Inferior parietal cortex (tissue), 1 donor: ENCODE measurements around the gene RANBP1.
"Not testable (repeated sequence)": the region's sequence is repeated elsewhere in the genome, so short reads cannot be mapped to it uniquely, and the experiment has no call there.

Experiments
- DNase-seq: peaks from one replicate; pipeline ENCODE4 v3.0.0-alpha.2; 2016; ENCODE audit errors: extremely low spot score

The RANBP1 gene

DNA sequence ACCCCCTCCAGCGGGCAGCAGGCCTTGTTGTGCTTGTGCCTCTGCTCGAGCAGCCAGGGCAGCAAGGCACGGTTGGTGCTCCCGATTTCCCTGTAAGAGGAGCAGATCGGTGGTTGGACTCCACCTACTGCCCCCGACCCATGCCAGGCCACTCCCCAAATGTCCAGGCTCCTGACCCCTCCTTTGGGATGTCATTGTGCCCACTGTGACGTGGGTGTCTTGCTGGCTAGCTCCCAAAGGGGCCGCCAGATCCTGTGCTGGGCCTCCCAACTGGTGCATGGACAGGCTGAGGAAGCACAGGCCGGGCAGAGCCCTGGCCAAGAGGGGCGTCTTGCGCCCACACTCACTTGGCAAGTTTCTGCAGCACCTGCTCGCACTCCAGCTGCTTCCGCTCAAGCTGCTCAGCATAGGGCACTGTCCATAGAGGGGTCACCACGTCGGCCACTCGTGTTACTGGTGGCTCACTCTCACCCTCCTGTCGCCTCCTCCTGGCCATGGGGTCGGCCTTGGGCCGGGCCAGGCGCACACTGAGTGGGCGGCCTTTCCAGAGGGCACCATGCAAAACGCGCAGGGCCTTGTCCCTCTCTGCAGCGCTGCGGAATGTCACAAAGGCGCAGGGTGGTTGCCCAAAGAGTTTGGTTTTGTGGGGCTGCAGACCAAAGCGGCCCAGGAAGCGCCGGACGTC is at the start of gene RANBP1:
RANBP1 (plus strand) TSS at position 414 of the 685 bp plus-strand sequence; CDS start at position 495, 81 bp downstream.
- DNase-seq: no peak

DNA sequence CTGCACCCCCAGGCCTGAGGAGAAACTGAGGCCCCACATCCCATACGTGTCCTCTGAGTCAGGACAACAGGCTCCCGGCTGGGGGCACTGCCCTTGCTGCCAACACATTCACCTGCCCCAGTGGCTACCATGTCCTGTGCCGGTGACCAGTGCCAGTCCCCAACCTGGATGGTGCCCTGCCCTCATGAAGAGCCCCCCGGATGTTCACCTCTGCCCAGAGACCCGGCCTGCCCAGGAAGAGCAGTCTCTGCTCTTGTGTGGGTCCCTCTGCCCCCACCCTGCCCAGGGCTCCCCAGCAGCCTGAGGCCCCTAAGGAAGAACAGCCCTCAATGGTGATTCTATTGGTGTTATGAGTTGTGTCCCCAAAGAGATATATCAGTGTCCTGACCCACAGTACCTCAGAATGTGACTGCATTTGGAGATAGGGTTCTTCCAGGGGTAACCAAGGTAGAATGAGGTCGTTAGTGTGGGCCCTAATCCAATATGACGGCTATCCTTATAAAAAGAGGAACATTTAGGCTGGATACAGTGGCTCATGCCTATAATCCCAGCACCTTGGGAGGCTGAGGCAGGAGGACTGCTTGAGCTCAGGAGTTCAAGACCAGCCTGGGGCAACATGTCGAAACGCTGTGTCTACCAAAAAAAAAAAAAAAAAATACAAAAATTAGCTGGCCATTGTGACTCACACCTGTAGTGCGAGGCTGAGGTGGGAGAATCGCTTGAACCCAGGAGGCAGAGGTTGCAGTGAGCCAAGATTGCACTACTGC is 49.1 kb upstream of the RANBP1 start:
- no peak for DNase-seq

DNA sequence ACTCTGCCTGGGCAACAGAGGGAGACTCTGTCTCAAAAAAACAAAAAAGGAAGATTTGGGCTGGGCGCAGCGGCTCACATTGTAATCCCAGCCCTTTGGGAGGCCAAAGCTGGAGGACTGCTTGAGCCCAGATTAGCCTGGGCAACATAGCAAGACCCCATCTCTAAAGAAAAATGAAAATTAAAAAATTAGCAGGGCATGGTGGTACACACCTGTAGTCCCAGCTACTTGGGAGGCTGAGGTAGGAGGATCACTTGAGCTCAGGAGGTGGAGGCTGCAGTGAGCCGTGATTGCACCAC is 48.6 kb upstream of the RANBP1 start:
- DNase-seq: not testable (repeated sequence)

GRCh38 chr22:20068640-20069039 is 47.3 kb upstream of the RANBP1 start:
- no peak for DNase-seq

- DNase-seq: no peak
Measured at GRCh38 chr22:20069331-20070042, 46.4 kb upstream of the RANBP1 start.

DNA sequence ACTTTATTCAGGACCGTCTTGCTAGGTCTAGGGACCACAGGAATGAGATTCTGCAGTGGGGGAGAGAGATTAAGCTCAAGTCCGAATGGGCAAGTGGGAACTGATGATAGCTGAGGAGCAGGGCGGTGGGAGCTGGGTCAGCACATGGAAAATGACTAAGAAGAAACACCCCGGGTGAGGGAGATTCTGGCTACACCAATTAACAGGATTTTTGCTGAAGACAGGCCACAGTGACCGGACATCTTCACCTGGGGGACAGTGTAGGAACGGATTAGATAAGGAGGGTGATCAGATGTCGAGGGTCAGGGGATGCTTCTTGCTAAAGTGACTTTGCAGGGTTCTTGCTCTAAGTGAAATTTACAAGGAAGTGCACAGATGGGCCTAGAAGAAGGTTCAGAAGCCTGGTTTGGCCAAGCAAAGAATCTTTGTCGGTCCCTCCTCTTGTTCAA is 44.4 kb upstream of the RANBP1 start:
- no peak for DNase-seq

- no peak for DNase-seq
Measured at GRCh38 chr22:20076627-20077172, 39.2 kb upstream of the RANBP1 start.

- DNase-seq: peak; percentile 96
Measured at GRCh38 chr22:20079745-20080444, 36.0 kb upstream of the RANBP1 start, which contains the start of gene DGCR8. Gene DGCR8, plus strand, starts transcription at chr22:20080241. Its CDS starts 5,723 bp downstream, at chr22:20085964.

DNA sequence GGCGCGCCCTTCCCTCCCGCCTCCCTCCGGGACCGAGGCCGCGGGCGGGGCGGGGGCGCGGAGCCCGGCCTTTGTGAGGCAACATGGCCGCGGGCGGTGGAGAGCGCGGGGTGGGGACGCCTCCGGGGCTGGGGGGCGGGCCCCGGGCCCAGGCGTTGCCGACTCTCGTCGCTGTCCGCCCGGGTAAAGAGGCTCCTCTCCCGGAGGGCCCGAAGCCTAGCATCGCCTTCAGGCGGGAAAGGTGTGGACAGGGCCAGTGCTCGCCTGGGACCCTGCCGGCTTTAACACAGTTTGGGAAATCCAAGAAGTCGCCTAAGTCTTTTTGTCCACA is 35.5 kb upstream of the RANBP1 start:
- peak; percentile 34 for DNase-seq

DNA sequence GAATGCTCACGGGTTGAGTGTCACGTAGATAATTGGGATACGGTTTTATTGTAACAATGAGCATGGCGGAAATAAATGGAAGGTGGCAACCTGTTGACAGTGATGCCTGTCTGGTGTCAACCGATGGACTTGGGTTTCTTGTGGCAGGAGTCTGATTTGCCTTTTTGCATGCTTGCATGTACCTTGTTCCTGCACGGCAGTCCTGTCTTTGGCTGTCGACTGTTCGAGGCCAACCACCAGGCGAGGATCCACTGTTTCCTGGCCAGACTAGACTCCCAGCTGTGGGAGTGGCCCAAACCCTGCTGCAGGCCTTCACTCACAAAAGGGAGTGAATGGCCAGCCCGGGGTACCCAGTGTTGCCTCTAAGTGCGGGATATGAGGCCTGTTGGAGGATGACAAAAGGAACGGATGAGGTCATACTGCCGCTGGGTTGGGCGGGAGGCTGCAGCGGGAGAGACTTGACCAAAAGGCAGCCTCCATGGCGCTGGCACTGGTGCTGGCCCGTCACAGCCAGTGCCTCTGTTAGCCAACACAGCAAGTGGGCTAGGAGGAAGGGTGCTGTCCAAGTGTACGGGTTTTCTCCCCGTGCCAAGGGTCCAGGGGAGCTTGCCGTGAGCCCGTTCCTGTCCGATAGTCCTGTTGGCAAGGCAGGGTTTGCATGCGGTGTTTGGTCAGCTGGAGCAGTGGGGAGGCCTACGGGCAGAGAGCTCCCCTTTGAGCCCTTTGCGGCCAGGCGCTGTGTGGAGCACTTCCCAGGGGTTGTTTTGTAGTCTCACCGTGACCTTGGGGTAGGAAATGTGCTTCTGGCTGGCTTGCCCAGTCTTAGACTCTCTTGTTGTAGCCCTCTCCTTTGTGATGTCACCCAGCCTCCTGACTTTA is 34.9 kb upstream of the RANBP1 start:
- DNase-seq: no peak

DNA sequence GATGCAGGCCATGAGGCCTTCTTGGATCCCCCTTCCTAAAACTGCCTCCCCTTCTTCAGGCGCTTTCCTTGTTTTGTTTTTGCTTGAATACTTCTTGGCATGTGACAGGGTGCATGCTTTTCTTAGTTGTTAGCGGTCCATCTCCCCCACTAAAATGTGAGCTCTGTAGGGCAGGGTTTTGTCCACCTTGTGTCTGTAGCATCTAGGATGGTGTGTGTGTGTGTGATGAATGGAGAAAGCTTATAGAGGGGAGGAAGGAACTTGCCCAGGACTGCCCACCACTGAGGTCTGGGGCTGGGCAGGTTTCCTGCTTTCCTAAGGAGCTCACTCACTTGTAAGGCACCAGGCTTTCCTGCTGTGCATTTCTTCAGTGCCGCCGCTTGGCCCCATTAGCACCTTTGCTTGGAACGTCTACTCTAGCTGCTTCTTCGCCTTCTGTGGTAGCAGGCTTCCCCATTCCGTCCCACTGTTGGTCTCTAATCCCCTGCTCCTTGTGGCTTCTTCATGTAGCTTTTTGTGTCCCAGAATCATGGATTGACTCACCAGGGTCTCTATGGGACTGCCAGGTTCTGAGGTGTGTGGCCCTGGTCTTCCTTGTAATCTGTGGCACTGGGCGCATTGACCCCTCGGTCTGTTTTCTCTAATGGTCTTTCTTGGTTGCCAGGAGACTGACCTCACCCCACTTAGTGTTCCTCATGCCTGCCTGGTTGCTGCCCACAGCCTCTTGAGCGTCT is 32.6 kb upstream of the RANBP1 start:
- DNase-seq: no peak

DNA sequence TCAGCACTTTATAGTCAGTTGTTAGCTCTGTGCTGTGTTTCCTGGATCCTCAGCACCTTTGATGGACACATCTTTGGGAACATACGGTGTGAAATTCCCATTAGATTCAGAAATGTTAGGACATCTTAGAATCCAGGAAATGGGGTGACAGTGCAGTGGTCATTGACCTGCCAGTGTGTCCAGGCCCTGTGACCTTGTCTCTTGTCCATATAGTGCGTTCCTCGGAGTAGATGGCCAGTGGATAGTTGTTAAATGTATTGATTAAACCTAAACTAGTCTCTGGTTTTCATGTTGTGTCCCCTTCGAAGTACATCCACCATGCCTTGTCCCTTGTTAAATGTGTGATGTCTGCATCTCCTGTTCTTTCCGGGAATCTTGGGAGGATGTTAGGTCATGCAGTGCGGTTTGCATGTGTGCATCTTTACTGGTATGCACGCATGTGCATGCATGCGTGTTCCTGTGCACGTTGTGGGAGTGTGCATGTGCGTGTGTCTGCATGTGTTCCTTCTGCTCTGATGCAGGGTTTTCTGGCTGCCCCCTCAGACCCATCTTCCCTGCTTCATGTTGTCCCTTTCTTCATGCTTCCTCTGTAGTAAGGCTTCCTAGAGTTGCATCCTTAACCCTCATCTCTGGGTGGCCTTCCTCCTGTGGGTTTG is 31.9 kb upstream of the RANBP1 start:
- no peak for DNase-seq

DNA sequence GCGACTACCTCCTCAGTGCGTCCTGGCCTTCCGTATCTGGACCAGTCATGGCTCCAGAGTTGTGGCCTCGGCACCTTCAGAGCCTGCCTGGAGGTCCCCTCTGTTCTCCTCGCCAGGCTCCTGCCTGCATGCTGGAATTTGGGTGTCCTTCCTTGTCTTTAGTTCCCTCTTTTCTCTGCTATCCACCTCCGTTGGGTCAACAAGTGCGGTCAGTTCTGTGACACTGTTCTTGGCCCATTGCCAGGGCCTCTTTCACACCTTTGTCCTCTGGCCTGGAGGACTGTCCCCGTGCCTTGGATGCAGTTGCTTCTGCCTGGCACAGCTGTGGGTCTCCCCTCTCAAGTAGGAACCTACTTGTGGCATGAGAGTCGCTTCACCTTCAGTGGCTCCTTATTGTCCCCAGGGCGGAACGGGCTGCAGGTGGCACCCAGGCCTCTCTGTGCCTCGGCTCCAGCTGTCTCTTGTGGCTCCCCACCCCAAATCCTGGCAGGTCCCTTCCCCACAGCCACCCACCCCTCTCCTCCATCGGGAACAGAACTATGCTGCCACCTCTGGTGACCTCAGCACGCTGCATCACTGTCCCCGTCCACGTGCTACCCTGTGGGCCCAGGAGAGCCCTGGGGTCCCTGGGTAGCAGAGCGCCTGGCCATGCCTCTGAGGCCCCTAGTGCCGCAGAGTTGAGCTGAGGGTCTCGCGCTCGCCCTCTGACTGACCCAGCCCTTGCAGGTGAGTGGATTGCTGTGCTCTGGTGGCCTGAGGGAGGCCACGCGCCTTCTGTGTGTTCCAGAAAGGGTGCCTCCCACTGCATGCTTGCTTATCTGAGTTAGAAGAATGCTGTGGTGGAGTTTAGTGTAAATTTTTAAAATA is 31.1 kb upstream of the RANBP1 start:
- no peak for DNase-seq

GRCh38 chr22:20085651-20086050 is 30.3 kb upstream of the RANBP1 start:
- no peak for DNase-seq

- DNase-seq: no peak
Measured at GRCh38 chr22:20086101-20086599, 29.8 kb upstream of the RANBP1 start.

- no peak for DNase-seq
Measured at GRCh38 chr22:20086763-20087162, 29.1 kb upstream of the RANBP1 start.

DNA sequence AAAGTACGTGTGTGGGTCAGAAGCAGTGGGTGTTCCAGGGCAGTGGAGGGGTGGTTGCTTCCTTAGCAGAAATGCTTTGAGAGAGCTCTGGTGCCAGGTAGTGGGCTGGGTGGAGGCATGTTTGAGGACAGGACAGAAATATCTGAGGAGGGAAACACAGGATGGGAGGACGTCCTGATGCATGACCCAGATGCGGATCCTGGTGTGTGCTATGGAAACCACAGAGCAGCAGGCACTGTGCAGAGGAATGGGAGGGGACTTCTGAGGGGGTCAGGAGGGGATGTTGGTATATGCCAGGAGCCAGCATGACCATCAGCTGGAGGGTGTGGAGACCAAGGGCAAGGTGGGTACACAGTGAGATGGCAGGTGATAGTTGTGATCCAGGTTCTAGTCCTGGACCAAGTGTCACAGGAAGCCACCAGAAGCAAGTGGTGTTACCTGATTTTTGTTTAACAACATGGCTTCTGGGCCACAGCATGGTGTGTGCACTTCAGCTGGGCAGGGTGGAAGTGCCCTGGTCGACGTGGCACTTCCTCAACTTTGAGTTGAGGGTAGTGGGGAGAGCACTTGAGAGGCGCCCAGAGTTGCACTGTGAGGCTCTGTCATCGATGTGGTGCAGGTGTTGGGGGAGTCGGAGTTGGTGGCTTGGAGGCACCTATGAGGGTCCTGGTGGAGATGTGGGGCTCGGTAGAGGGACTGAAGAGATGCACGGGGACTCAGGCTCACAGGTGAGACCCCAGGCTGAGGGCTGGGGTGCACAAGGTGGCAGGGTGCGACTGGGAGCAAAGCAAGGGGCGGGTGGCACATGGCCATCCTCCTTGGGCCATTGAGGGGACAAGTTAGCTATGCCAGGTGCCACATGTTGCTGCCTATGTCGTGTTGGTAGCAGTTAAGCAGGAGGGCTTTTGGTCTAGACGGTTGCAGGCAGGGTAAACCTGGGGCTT is 28.3 kb upstream of the RANBP1 start:
- DNase-seq: no peak
